Femur (tissue), 1 donor: ENCODE results near the gene SCNN1B.
"Not testable (repeated sequence)": the region's sequence is repeated elsewhere in the genome, so short reads cannot be mapped to it uniquely, and the experiment has no call there.

Source experiments
- DNase-seq: peaks from one replicate; pipeline ENCODE4 v3.0.0-alpha.2; 2017

The SCNN1B gene

GRCh38 chr16:23290189-23291062 is 11.7 kb upstream of the SCNN1B start:
- no peak for DNase-seq

DNA sequence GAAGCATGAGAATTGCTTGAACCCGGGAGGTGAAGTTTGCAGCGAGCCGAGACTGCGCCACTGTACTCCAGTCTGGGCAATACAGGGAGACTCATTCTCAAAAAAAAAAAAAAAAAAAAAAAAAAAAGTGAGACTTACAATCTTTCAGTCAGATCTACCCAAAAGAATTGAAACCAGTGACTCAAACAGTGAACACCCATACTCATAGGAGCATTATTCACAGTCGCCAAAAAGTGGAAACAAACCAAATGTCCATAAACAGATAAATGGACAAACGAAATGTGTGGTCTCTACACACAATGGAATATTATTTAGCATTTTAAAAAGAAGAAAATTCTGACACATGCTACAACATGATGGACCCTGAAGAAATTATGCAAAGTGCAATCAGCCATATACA is 9.1 kb upstream of the SCNN1B start:
- DNase-seq, result no peak

DNA sequence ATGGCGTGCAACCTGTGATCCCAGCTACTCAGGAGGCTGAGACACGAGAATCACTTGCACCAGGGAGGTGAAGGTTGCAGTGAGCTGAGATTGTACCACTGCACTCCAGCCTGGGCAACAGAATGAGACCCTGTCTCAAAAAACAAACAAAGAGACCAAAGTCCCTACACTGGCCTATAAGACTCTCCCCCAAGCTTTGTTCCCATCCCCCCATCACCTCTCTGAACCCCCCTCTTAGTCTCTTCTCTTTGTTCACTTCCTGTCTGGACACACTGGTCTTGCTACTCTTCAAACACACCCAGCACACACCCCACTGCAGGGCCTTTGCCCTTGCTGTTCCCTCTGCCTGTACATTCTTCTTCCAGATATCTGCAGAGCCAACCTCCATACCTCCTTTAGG is 7.8 kb upstream of the SCNN1B start:
- DNase-seq, result no peak

- DNase-seq, result no peak
Observed at GRCh38 chr16:23296994-23297393, 5.1 kb upstream of the SCNN1B start.

GRCh38 chr16:23298290-23298915 is 3.7 kb upstream of the SCNN1B start:
- DNase-seq, result no peak

DNA sequence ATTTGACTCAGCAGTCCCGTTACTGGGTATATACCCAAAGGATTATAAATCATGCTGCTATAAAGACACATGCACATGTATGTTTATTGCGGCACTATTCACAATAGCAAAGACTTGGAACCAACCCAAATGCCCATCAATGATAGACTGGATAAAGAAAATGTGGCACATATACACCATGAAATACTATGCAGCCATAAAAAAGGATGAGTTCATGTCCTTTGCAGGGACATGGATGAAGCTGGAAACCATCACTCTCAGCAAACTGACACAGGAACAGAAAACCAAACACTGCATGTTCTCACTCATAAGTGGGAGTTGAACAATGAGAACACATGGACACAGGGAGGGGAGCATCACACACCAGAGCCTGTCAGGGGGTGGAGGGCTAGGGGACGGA is 2.3 kb upstream of the SCNN1B start:
- DNase-seq, result not testable (repeated sequence)

DNA sequence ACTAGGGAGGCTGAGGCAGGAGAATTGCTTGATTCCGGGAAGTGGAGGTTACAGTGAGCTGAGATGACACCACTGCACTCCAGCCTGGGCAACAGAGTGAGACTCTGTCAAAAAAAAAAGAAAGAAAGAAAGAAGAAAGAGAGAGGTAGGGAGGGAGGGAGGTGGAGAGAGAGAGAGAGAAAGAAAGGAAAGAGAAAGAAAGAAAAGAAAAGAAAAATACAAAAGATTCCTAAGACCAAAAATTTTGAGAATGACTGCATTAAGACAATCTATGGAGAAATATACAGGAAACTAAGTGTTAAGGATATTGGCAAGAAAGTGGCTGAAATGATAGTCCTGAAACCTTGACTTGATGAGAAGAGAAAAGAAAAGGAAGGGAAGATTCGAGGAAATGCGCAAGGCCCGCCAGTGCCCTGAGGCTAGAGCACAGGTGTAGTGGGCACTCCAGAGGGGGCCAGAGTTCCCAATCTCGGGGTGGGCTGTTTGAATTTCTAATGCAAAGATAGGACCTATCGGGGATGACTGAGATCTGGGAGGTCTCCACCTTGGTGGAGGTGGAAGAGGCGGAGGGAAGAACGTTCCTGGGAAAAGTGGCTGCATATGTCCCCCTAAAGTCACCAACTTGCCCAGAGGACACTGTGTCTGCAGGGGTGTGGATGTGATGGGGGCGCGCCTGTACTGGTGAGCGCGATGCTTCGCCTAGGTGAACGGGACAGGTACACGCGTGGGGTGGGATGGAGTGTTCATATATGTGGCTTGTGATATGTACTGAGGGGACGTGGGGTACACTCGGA is 654 bp upstream of the SCNN1B start:
- no peak for DNase-seq

- no peak for DNase-seq
Observed at GRCh38 chr16:23303685-23304084, 1.6 kb downstream of the SCNN1B start.

- no peak for DNase-seq
Observed at GRCh38 chr16:23304620-23305019, 2.5 kb downstream of the SCNN1B start.

GRCh38 chr16:23306199-23307100 is 4.3 kb downstream of the SCNN1B start:
- no peak for DNase-seq

GRCh38 chr16:23310217-23310616 is 8.1 kb downstream of the SCNN1B start:
- DNase-seq, result no peak

DNA sequence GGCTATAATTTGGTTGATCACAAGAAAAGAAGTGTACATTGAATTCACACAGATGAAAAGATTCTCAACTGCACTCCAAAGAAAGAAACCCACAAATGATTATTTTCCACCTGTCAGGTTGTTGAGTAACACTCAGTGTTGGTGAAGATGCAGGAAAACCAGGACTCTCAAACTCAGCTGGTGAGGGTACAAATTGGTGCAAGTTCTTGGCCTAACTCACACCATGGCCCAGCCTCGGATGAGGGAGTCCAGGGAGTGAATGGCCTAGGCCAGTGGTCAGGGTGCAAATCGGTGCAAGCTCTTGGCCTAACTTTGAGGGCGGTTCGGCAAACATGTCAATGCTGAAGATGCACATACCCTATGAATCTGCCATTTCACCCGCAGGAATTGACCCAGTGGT is 8.6 kb downstream of the SCNN1B start:
- no peak for DNase-seq

- DNase-seq, result no peak
Observed at GRCh38 chr16:23316232-23316631, 14.1 kb downstream of the SCNN1B start.

GRCh38 chr16:23316634-23317265 is 14.6 kb downstream of the SCNN1B start:
- DNase-seq, result no peak

GRCh38 chr16:23317266-23317661 is 15.2 kb downstream of the SCNN1B start:
- DNase-seq, result no peak

GRCh38 chr16:23317751-23318150 is 15.6 kb downstream of the SCNN1B start:
- no peak for DNase-seq

DNA sequence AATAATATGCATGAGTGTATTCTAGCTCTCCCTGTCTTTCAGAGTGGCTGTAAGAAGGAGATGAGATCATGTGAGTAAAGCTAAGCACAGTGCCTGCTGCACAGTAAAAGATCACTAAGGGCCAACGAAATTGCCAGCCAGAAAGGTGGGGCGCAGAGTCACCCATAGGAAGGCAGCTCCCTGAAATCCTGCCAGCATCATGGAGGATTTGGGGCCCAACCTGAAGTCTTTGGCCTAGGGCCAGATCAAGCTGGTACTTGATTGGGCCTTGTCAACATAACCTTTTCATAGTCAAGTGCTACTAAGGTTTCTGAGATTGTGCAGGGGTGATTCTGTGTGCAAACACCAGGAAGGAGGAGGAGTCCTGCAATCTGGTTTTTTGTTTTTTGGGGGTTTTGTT is 16.5 kb downstream of the SCNN1B start:
- no peak for DNase-seq

- no peak for DNase-seq
Observed at GRCh38 chr16:23319861-23320615, 17.9 kb downstream of the SCNN1B start.

- DNase-seq, result no peak
Observed at GRCh38 chr16:23320693-23321092, 18.6 kb downstream of the SCNN1B start.

DNA sequence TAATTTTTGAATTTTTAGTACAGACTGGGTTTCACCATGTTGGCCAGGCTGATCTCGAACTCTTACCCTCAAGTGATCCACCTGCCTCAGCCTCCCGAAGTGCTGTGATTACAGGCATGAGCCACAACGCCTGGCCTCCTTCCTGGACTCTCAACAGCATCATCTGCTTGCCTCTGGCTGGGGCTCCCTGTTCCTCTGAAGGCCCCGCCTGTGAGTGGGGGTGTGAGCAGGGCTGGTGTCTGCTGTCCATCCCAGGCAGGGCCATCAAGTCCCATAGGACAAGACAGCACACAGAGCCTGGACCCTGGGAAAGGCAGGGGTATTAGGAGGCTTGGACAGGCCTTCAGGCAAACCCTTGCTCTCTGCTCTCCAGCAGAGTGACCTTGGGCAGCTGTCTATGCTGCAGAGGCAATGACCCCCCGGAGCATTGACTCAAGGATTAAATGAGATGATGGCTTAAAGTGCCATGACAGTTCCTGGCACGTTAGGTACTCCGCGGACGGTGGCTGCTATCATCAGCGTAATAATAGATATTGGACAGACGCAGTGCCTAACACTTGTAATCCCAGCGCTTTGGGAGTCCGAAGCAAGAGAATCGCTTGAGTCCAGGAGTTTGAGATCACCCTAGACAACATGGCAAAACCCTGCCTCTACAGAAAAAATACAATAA is 19.2 kb downstream of the SCNN1B start:
- no peak for DNase-seq
